Measurements from ENCODE around the gene STXBP2.
A peak's percentile ranks its signal among the peaks of the same experiment; 100 is the strongest.
"Not testable (repeated sequence)": the region's sequence is repeated elsewhere in the genome, so short reads cannot be mapped to it uniquely, and the experiment has no call there.

STXBP2 gene

DNA sequence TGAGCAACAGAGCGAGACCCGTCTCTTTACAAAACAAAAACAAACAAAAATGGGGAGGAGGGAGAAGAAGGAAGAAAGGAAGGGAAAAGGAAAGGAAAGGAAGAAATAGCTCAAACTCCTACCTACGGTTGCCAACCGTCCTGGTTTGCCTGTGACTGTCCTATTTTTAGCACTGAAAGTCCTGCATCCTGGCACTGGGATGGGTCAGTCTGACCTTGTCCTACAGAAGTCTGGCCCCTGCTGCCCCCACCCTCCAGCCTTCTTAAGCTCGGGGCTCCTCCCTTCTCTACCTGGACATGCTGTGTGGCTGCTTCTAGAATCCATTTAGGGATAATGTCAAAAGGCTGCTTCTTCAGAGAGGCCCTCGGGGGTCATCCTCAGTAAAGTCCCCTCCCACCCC, 1.2 kb upstream of the STXBP2 start:
- DNase-seq = no peak

DNA sequence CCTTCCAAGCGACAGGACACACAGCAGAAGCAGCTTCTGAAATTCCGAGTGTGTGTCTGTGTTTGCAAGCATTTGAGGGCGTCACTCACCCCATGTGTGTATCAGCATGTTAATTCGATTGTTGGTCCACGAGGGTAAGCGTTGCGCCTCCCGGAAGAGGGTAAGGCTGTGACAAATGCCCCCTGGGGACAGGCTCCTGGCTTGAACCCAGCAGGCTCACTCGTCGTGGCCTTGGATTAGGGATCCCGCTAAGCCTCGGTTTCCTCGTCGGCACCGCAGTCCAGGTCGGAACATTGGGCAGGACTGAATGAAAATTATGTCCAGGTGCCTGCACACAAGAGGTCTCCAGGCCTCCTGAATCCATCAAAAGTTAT, 606 bp upstream of the STXBP2 start:
- no peak for DNase-seq

DNA sequence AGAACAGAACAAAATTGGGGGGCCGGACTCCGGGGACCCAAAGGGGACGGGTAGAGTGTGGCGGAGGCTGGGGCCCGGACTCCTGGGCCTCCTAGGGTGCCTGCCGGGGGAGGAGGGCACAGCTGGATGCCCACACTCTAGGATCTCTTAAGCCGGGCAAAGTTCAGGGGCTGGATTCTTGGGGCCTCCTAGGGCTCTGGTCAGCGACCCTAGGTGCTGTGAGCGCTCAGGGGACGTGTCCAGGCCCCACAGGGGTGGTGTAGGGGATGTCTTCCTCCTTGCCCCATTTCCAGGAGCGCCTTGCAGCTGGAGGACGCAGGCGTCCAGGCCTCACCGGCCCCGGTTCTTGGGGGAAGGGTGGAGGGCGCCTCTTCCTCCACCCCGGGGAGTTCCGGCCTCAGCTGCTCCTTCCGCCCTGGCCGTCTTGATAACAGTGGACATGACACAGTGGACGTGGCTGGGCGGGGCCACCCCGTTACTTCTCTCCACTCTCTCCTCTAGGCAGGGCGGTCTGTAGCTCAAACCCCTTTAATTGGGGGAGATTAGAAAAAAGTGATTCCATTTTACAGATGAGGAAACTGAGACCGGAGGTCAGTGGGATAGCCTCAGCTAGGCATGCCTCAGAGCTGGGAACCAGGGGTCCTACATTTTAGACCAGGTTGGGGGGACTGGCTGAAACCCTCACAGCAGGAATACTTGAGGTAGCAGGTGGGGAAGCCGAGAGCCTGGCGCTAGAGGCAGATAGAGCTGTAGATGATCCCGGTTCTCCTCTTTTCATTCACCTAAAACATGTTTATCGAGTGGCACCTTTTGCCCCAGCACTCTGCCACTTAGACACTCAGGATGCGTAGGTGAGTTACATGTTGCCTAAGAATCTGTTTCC, 705 bp downstream of the STXBP2 start:
- no peak for DNase-seq

- DNase-seq = no peak
Measured at GRCh38 chr19:7638802-7639465, 2.0 kb downstream of the STXBP2 start.

GRCh38 chr19:7639863-7640348, 3.0 kb downstream of the STXBP2 start:
- no peak for DNase-seq

GRCh38 chr19:7640803-7641202, 3.9 kb downstream of the STXBP2 start:
- no peak for DNase-seq

DNA sequence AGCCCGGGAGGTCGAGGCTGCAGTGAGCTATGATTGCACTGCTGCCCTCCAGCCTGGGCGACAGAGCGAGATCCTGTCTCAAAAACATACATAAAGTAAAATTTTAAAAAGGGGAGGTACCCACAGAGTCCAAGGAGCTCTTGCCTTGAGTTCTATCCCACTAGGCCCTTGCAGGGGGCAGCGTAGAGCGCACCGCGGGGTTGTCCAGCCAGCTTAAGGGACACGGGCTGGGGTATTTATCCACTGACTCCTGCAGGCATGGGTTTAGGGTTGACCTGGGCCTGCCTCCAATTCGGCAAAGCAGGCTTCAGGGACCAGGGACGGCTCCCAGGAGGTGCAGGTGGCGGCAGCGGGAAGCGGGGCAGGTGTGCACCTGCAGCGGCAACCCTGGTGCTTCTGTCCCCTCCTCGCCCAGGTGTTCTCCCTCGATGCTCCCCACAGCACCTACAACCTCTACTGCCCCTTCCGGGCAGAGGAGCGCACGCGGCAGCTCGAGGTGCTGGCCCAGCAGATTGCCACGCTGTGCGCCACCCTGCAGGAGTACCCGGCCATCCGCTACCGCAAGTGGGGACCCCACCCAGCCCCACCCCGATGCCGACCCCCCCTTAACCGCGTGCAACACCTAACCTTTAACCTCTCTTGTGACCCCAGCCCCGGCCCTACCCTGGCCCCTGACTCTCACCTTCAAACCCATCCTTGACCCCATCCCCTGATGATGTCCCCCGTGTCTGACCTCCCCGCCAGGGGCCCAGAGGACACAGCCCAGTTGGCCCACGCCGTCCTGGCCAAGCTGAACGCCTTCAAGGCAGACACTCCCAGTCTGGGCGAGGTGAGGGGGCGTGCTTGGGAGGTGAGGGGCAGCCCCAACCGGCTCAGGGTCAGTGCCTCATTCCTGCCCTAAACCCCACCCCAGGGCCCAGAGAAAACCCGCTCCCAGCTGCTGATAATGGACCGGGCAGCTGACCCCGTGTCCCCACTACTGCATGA, 4.7 kb downstream of the STXBP2 start:
- no peak for DNase-seq

GRCh38 chr19:7642295-7643030, 5.6 kb downstream of the STXBP2 start:
- no peak for DNase-seq

DNA sequence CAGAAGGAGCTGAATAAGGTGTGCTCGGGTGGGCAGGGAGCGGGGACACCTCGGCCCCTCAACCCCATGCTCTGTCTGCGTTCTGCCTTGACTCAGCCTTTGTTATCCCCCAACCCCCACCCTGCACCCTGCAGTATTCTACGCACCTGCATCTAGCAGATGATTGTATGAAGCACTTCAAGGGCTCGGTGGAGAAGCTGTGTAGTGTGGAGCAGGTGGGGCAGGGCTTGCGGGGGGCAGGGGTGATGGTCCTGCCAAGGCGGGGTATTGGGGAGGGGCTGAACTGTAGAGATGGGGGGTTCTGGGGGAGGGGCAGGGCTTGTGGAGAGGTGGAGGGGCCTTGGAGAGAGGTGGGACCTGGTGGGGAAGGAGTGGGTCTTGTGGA, 6.1 kb downstream of the STXBP2 start:
- DNase-seq = no peak

- not testable (repeated sequence) for DNase-seq
Measured at GRCh38 chr19:7643629-7644549, 7.0 kb downstream of the STXBP2 start.

DNA sequence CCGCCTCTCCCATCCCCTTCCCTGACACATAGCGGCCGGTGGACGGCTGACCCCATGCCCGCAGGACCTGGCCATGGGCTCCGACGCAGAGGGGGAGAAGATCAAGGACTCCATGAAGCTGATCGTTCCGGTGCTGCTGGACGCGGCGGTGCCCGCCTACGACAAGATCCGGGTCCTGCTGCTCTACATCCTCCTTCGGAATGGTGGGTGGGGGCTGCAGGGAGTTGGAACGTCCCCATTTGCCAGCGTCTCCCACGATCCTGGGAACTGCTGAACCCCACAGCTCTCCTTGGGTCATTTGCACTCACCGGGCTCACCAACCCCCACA, 7.6 kb downstream of the STXBP2 start:
- no peak for DNase-seq

- no peak for DNase-seq
Measured at GRCh38 chr19:7645163-7645562, 8.3 kb downstream of the STXBP2 start.

DNA sequence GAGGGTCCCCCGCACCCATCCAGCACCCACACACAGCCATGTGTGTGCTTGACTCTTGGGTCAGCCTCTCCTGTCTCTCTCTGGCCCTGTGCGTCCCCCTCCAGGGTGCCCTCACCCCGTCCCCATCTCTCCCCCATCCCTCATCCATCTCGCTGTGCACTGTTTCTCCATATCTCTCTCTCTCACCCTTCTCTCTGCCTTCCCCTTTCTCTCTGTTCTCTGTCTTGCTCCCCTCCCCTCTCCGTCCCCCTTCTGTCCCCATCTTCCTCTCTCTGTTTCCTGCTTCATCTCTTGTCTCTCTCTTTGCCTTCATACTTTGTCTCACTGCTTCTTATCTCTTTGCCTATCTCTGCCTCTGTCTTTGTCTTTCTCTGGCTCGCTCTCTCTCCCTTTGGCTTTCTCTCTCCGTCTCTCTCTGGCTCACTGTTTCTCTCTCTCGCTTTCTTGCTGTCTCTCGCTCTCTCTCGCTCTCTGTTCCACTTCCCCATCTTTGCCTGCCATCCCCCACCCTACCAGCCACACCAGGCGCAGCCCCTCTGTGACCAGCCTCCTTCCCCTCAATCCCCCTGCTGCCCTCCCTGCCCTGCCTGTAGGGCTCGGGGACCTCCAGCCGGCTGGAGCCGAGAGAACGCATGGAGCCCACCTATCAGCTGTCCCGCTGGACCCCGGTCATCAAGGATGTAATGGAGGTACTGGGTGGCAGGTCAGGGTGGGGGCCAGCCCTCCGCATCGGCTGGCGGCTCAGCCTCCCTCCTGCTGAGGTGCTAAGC, 8.9 kb downstream of the STXBP2 start:
- no peak for DNase-seq

DNA sequence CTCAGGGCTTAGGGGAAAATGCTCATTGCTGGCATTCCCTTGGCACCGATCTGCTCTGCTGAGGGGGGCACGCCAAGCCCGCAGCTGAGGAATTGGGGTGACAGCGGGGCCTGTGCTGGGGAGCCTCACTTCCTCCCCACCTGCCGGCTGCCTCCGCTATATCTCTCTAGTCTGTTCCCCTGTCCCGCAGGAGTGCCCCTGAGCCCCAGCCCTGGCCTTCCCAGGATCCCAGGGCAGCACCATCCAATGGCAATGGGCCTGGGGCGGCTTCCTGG, 9.5 kb downstream of the STXBP2 start:
- DNase-seq = no peak

GRCh38 chr19:7647156-7647555, 10.2 kb downstream of the STXBP2 start:
- no peak for DNase-seq

DNA sequence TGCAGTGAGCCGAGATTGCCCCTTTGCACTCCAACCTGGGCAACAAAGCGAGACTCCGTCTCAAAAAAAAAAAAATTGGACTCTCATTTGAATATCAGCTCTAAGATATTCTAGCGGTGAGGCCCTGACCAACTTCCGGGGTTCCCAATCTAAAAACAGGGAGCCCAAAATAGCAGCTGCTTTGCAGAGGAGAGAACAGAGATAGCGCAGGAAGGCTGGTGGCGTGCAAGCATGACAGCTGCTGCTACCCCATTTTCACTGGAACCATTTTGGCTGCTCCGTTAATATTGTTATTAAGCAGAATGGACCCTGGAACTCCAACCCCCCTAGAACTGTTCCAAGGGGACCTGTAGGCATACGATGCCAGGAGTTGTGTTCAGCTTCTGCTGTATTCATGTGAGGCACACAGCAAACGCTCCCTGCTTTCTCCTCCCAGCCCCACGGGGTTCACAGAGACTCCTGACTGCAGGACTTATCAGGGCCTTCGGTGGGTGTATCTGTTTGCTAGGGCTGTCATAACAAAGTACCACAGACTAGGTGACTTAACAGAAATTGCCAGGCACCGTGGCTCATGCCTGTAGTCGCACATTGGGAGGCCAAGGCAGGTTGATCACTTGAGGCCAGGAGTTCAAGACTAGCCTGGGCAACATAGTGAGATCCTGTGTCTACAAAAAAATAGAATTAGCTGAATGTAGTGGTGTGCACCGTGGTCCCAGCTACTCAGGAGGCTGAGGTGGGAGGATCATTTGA, 11.5 kb downstream of the STXBP2 start:
- DNase-seq = no peak

GRCh38 chr19:7650148-7650547, 13.2 kb downstream of the STXBP2 start:
- no peak for DNase-seq

DNA sequence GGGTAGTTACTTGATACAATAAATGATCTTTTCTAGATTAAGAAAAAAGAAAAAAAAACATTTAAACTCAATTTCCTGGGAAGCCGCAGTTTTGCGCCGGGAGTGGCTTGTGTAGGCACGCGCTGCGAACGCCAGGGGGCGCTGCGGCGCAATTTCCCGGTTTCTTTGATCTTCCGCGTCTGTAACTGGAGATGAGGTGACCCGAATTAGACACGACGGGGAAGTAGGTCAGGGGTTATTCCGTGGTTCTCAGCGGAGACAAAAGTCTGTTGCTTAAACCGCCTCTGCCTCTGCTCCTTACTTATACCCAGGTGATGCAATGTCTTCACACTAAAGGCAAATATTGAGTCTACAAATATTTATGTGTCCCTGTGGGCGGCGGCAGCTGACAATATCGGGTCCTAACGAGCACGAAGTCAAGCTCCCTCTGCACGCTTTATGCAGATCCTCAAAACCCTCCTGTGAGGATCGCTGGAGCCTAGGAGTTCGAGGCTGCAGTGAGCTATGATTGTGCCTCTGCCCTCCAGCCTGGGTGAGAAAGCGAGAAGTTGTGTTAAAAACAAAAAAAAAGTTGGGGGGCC, 15.2 kb downstream of the STXBP2 start:
- DNase-seq = peak; percentile 76

GRCh38 chr19:7654401-7654800, 17.5 kb downstream of the STXBP2 start:
- DNase-seq = no peak

DNA sequence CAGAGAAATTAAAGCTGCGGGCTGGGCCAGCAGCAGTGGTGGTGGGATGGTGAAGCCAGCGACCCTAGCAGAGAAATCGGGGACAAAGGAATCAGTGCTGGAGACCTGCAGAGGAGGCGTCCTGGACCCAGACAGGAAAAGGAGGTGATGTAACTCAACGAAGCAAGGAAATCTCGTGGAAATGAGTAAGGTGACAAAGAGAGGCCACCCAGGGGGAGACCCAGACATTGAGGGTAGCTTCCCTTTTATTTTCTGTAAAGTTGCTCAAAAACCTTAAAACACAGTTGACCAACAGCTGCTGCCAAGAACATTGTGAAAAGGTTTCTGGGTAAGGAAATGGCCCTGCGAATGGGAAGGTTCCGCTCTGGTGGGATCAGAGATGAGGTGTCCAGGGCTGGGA, 18.7 kb downstream of the STXBP2 start:
- DNase-seq = no peak
